HTERT RPE-1 (cell line): Measurements from ENCODE around the gene CKLF.
"Not testable (repeated sequence)": the region's sequence is repeated elsewhere in the genome, so short reads cannot be mapped to it uniquely, and the experiment has no call there.

Source experiments
- in situ Hi-C: fragments of 300-500 bp; cut with MboI; formaldehyde crosslinking; loops from 4 replicates; pipeline ENCODE4 v1.14.3; 2020; ENCODE audit warnings: low sequenced_read_pairs

The CKLF gene

DNA sequence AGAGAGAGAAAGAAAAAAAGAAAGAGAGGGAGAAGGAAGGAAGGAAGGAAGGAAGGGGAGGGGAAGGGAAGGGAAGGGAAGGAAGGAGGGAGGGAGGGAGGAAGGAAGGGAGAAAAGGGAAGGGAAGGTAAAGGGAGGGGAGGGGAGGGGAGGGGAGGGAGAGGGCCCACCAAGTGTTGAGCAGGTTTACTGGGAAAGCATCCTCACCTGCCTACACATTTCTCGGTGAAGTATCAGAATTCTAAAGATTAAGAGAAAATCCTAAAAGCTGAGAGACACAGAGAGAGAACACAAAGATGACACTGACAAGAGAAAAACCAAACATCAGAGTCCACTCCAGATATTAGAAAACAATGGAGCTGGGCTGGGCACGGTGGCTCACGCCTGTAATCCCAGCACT is 39.9 kb downstream of the CKLF start:
- in situ Hi-C loops = no loop called here

DNA sequence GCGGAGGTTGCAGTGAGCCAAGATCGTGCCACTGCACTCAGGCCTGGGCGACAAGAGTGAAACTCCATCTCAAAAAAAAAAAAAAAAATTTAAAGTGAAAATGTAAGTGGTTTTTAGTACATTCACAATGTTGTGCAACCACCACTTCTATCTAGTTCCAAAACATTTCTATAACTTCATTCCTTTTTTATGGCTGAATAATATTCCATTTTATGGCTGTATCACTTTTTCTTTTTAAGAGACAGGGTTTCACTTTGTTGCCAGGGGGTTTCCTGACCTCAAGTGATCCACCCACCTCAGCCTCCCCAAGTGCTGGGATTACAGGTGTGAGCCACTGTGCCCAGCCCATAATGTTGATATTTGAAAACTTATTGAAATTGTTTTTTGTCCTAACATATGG is 40.4 kb downstream of the CKLF start:
- in situ Hi-C loops = no loop called here

DNA sequence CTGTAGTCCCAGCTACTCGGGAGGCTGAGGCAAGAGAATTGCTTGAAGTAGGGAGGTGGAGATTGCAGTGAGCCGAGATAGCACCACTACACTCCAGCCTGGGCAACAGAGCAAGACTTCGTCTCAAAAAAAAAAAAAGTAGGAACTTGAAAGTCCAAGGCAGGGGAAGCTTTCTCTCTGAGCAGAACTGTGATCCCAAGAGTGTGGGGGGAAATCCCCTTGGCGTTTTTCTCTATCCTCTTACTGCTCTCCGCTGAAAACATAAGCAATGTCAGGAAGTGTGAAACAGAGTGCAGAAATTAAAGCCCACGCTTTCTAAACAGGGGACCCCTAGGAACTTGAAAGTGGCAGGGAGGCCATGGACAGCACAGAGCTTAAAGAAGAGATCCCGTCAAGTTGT is 42.4 kb downstream of the CKLF start:
- in situ Hi-C loops = no loop called here

DNA sequence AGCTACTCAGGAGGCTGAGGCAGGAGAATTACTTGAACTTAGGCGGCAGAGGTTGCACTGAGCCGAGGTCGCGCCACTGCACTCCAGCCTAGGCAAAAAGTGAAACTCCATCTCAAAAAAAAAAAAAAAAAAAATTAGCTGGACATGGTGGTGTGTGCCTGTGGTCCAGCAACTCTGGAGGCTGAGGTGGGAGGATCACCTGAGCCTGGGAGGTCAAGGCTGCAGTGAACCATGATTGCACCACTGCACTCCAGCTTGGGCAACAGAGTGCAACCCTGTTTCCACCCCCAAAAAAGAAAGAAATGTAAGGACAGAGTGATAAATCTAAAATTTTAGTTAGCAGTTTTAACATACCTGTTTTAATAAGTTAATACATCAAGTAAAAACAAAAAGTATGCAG is 44.2 kb downstream of the CKLF start:
- in situ Hi-C loops = not testable (repeated sequence)

DNA sequence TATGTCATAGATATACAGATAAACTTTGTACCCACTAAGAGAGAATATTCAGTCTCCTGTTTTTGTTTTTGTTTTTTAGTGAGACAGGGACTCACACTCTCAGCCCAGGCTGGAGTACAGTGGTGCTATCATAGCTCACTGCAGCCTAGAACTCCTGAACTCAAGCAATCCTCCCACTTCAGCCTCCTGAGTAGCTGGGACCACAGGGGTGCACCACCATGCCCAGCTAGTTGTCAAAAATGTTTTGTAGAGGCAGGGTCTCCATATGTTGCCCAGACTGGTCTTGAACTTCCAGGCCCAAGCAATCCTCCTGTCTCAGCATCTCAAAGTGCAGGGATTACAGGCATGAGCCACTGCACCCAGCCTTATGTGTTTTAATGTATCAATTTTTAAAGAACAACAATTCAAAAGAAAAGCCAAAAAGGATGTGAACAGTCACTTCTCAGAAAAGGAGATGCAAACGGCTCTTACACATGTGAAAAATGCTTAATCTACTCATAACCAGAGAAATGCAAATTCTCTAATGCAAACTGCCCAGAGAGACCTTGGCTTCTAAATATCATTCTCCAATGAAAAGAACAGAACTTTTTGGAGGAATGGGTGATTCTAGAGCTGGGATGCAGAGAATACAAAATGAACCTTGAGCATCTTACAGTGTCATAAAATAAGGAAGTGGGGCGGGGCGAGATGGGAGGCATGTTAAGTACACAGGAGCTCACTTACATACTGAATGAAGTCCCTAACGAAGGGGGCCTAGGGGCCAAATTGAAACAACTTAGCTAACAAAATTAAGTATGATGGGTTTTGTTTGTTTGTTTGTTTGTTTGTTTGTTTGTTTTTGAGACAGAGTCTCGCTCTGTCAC is 44.8 kb downstream of the CKLF start:
- in situ Hi-C loops = no loop called here

DNA sequence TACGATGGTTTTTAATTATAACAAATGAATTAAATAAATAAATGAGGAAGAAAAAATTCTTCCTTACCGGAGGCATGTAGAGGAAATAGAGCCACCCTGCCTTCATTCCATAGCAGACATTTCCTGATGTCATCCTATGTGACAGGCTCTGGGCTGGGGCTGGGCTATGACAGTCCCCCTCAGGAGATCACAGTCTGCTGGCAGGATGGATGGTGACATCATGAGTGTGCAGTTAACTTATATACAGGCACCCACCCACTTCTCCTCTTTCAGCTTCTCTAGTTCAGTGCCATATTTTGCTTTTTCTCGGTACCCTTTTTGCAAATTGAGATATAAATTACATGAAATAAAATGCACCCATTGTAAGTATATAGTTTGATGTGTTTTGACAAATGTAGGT is 45.7 kb downstream of the CKLF start:
- in situ Hi-C loops = no loop called here

DNA sequence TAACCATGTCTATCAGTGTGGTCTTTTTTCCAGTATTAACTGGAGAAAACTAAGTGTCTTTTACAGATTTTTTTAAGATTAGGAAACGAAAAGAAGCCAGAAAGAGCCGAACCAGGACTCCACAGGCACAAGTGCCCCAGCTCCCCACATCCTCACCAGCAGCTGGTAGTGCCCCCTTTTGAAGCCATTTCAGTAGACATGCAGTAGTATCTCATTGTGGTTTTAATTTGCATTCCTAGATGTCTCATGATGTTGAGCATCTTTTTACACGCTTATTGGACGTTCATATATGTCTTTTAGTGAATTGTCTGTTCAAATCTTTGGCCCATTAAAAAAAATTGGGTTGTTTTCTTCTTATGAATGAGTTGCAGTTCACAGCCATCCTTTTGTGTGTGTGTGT is 47.4 kb downstream of the CKLF start:
- in situ Hi-C loops = no loop called here

DNA sequence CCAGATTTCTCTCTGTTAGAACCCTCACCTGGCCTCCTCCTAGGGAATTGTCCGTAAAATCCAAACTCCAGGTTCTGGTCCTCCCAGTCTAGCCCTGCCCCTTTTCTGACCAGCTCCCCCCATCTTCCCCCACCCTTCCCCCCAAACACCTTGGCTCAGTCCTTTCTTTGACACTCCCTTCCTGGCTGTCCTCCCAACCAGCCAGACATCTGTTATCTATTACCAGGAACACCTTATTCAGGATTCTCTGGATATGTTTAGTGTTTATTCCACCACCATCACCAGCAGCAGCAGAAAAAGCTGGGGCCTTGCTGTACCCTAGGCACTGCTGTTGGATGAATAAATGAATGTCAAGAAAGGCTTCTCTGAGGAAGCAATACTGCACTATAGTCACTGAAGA is 48.1 kb downstream of the CKLF start:
- in situ Hi-C loops = no loop called here

DNA sequence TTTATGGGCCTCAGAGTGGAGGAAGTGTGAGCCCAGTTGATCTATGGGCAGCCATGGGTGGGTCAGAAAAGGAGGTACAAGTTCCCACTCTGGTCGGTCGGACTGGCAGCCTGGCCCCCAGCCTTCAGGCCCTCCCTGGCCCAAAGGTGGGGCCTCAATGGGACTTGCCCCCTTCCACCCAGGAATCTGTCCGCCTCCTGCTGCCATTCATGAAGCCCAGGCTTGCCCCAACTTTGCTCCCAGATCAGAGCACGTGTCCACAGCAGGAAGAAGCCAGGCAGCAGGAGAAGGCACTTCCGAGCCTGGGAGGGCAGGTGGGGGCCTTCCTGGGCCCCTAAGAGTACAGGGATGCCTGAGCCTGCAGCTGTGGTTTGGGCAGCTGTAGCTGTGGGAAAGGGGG is 49.1 kb downstream of the CKLF start:
- in situ Hi-C loops = no loop called here

DNA sequence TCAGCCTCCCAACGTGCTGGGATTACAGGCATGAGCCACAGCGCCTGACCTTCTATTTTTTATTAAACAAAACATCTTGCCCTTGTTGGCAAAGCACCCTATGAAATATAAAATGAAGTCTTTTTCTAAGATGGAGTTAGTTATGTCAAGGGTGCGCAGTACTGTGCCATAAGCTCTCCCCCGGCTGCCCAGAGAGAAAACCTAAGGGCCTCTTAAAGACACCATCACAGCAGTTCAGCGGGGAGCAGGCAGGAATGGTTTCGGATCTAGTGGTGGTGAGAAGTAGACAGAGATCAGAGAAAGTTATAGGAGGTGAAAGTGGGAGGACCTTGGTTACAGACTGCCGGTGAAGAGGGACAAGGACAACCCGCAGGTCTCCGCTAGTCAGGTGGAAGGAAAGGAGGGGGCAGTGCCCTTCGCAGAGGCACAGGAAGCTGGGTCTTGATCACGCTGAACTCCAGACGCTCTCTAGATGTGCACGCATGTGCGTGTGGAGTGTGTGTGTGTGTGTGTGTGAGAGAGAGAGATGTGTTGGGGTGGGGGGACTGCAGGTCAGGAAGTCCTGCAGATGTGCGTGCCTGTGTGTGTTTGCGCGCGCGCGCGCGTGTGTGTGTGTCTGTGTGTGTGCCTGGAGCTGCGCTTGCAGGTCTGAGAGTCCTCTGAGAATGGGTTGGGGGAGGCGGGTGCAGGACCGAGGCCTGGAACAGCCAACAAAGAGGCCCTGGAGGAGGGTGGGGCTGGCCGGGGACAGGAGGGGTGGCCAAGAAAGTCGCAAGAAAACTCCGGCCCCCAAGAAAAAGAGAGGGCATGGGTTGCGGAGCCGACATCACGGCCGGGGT is 51.4 kb downstream of the CKLF start:
- in situ Hi-C loops = no loop called here

DNA sequence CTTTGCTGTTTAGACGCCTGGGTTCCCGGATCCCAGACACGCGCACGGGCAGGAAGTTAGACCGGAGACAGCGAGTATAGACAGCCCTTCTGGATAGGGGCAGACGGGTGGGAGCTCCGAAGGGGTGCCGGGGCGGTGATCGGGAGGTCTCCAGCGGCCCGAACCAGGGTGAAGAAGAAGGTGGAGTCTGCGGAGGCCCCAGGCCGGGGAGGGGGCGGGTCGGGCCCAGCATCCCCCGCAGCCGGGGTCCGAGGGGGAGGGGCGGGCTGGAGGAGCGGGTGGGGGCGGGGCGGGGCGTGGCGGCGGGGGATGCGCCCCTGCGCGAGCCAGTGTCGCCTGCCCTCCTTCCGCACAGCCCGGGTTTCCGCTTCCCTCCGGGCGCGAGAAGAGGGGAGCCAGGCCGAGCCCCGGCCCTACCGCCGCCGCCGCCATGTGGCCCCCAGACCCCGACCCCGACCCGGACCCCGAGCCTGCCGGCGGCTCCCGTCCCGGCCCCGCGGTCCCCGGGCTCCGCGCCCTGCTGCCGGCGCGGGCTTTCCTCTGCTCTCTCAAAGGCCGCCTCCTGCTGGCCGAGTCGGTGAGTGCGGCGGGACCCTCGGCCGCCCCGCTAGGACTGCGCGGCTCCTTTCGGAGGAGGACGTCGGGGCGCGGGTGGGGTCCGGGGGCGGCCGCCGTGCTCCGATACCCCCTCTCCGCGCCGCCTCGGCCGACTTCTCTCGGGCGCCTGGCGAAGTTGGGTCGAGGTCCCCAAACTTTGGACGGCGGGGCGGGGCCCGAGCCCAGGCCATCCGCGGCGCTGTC is 52.2 kb downstream of the CKLF start, which contains the start of gene CMTM3:
TSS of gene CMTM3 (plus strand) at position 329 of the 801 bp plus-strand sequence. CDS start at position 431, 102 bp downstream.
- in situ Hi-C loops = no loop called here

DNA sequence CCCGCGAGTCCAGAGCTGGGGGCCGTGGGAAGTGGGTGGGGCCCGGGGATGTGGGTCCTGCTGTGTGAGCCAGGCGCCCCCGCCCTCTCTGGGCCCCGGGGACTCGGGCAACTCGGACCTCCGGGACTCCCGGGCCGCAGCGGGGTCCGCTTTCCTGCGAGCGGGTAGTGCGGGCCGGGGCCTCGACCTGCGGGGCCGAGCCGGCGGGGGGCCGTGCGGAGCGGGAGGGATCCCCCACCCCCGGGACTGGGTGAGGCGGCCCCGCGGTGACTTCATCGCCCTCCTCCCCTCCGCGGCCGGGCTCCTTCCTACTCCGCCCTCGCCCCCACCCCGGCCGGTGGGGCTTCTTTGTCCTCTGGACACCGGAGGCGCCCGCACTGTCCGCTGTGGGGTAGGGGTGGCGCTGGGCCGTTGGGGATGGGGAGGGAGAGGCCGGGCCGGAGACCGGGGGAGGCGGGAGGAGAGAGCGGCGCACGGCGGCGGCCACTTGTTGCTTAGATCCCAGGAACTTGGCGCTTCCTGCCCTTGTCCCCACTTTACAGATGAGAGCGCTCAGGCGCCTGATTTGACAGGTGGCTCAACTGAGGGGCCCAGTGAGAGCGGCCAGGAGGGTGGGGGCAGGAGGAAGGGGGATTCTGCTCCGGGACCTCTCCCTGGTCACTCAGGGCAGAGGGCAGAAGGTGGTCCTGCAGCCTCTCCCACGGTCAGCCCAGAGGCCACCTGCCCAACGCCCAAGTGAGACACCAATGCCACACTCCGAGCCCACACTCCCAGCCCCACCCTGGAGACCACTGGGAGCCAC is 53.0 kb downstream of the CKLF start:
- in situ Hi-C loops = no loop called here

DNA sequence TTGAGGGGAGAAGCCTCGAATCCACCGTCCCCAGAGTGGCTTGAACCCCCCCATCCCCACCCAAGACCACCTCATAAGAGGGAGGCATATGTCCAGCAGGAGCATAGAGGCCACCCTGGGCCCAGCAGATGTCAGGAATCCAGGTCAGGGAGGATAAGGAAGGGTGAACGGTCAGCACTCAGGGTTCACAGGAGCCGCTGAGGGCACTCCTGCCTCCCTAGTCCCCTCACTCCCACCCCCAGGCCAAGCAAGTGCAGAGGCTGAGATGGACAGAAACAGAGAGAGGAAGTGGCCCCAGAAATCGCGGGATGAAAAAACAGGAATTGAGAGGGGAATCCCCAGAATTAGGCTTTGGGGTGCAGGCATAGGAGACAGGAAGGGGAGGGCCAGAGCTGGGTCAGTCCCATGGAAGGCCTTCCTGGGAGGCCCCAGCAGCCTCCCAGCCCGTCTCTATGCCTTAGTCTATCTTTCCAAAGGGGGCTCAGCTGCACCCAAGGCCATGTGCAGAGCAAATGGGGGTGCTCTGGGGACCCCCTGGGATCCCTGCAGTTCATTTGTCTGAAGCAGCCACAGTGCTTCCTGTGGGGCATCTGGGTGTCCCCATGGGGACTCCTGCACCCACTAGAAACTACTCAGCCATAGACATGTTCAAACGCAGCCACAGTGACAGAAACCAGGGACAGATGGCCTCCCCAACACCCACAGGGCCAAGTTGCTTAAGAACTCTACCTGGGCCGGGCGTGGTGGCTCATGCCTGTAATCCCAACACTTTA is 53.8 kb downstream of the CKLF start:
- in situ Hi-C loops = no loop called here

DNA sequence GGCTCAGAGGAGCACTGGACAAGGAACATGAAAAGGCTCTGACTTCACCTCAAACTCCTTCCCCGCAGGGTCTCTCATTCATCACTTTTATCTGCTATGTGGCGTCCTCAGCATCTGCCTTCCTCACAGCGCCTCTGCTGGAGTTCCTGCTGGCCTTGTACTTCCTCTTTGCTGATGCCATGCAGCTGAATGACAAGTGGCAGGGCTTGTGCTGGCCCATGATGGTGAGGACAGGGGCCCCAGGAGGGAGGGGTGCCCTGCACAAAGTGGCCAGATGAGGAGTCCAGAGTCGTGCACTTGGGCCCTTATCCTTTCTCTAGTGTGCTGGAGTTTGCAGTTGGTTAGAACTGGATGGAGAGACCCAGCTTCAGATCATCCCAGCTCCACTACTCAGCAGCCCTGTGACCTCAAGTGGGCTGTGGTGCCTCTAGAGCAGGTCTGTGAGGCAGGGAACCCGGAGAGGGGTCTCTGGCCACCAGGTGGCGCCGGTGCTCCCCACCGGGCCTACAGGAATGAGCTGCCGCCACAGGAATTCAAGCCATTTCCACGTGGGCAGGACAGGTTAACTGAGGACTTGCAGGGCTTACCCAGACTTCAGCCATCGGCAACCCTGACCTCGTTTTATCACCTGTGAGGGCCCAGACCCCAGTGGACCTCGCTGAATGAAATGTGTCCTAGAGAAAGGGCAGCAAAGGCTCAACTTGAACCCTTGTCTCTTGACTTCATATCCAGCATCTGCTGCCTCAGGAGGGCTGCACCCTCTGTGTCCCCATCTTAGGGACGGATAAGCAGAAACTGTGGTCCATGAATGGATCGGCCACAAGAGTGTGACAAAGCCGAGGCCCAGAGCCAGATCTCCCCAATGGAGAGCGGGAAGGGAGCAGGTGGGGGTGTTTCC is 56.1 kb downstream of the CKLF start:
- in situ Hi-C loops = no loop called here

DNA sequence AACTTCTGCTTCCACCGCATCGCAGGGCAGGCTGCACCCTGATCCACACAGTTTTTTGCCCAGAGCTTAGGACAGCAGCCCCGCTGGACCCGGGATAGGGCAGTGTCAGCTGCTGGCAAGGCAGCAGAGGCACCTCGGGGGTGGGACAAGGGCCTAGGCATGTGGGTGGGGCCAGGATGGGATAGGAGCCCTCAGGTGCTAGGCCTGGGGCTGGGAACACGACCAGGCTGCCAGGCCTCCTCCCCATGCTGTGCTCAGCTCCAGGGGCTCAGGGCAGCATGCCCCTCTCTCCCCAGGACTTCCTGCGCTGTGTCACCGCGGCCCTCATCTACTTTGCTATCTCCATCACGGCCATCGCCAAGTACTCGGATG is 56.7 kb downstream of the CKLF start:
- in situ Hi-C loops = no loop called here

DNA sequence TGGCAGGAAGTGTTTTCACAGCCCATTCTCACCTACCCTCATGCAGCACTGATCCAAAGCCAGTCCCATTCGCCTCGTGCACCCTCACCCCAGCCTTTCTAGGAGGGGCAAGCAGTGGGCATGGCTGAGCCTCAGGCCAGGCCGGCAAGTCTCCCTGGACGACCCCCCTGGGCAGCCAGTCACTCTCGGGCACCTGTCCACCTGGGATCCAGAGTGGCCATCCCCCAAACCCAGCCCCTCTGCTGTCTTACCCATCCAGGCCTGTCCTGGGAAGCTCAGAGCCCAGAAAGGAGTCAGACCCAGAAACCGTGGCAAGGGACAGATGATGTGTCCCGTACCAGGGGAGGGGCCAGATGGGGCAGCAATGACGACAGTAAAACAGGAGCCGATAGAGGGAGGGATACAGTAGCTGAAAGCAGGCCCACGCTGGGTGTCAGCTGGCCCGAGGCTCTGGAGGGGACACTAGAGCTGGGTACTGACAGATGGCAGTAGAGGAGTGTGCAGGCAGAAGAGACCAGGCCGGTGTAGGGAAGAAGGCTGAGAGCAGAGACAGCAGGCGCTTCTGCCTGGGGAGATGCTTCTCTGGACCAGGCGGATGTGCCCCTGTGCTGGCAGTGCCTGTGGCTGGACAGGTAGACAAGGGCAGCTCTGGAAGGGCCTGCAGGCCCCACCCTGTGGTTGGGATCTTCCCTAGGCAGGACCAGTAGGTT is 57.9 kb downstream of the CKLF start:
- in situ Hi-C loops = no loop called here

DNA sequence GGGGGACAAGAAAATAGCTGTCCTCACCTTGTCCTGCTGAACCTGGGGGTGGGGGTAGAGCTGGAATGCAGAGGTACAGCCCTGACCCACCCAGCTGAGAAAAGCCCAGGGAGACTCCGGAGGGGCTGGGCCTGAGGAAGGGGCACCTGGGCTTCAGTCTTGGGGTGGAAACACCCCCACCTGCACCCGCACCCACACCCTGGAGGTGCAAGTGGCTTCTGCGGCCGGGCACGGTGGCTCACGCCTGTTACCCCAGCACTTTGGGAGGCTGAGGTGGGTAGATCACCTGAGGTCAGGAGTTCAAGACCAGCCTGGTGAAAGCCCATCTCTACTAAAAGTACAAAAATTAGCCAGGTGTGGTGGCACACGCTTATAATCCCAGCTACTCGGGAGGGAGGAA is 59.5 kb downstream of the CKLF start:
- in situ Hi-C loops = not testable (repeated sequence)

DNA sequence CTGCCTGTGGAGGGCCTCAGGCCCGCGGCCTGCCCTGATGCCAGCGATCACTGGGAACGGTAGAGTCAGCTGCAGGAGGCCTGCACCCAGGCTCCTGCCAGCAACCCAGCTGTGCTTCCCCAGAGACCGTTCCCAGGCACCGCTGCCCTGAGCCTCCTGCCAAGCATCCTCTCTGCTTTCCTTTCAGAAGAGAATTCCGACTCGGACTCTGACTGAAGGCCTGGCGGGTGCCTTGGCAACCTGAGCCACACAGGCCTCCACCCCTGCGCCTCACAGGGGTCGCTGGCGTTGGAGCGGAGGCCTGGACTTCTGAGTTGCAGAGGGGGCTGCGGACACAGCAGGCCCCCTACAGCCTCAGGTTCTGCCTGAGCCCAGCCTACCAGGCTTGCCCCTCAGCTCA is 60.0 kb downstream of the CKLF start:
- in situ Hi-C loops = no loop called here
